ENCODE results near the gene BCL2L1.
A peak's percentile ranks its signal among the peaks of the same experiment; 100 is the strongest.

The BCL2L1 gene

GRCh38 chr20:31723319-31724078 lies 831 bp upstream of the BCL2L1 start:
- DNase-seq (ENCODE audit: low read depth in 3 of 3): peak; percentile 96 to 97 (median 96)

GRCh38 chr20:31723069-31723318 lies 326 bp upstream of the BCL2L1 start:
- DNase-seq (ENCODE audit: low read depth in 3 of 3): peak in 1 of 3 experiments; percentile 14

- DNase-seq (ENCODE audit: low read depth in 3 of 3): peak in 1 of 3 experiments; percentile 24
These were observed 1.0 kb downstream of the BCL2L1 start for GRCh38 chr20:31721408-31722256.

- peak in 1 of 3 experiments; percentile 24 for DNase-seq (ENCODE audit: low read depth in 3 of 3)
These were observed 1.9 kb downstream of the BCL2L1 start for GRCh38 chr20:31720486-31721407.

GRCh38 chr20:31719644-31720485 lies 2.8 kb downstream of the BCL2L1 start:
- no peak for DNase-seq (ENCODE audit: low read depth in 3 of 3)

GRCh38 chr20:31718952-31719643 lies 3.6 kb downstream of the BCL2L1 start:
- no peak for DNase-seq (ENCODE audit: low read depth in 3 of 3)

GRCh38 chr20:31717478-31718201 lies 5.0 kb downstream of the BCL2L1 start:
- DNase-seq (ENCODE audit: low read depth in 3 of 3): peak in 1 of 3 experiments; percentile 13

GRCh38 chr20:31716818-31717477 lies 5.7 kb downstream of the BCL2L1 start:
- DNase-seq (ENCODE audit: low read depth in 3 of 3): no peak

- no peak for DNase-seq (ENCODE audit: low read depth in 3 of 3)
These were observed 6.3 kb downstream of the BCL2L1 start for GRCh38 chr20:31716351-31716750.

GRCh38 chr20:31715766-31716165 lies 6.9 kb downstream of the BCL2L1 start:
- no peak for DNase-seq (ENCODE audit: low read depth in 3 of 3)

GRCh38 chr20:31713312-31714273 lies 9.1 kb downstream of the BCL2L1 start:
- DNase-seq (ENCODE audit: low read depth in 3 of 3): no peak

- no peak for DNase-seq (ENCODE audit: low read depth in 3 of 3)
These were observed 9.9 kb downstream of the BCL2L1 start for GRCh38 chr20:31712564-31713311.

- no peak for DNase-seq (ENCODE audit: low read depth in 3 of 3)
These were observed 10.5 kb downstream of the BCL2L1 start for GRCh38 chr20:31712112-31712553.

- DNase-seq (ENCODE audit: low read depth in 3 of 3): no peak
These were observed 11.2 kb downstream of the BCL2L1 start for GRCh38 chr20:31711179-31712111.

- no peak for DNase-seq (ENCODE audit: low read depth in 3 of 3)
These were observed 12.1 kb downstream of the BCL2L1 start for GRCh38 chr20:31710423-31711108.

- no peak for DNase-seq (ENCODE audit: low read depth in 3 of 3)
These were observed 12.7 kb downstream of the BCL2L1 start for GRCh38 chr20:31709939-31710338.
